NCI-H1105 treated with DMSO at 0.1 percent for 48 hours (cell line): ENCODE results near the gene SMARCA1.

ENCODE experiments used
- DNase-seq: peaks from one replicate; lab custom pipeline; 2025; lab: John Stamatoyannopoulos, UW

Gene SMARCA1

GRCh38 chrX:129529685-129530281 is 6.5 kb upstream of the SMARCA1 start:
- peak; percentile 85 for DNase-seq

GRCh38 chrX:129525896-129526295 is 2.6 kb upstream of the SMARCA1 start:
- DNase-seq: no peak

GRCh38 chrX:129525162-129525561 is 1.9 kb upstream of the SMARCA1 start:
- no peak for DNase-seq

- no peak for DNase-seq
Measured at GRCh38 chrX:129524250-129524850, 1.1 kb upstream of the SMARCA1 start.

- peak; percentile 18 for DNase-seq
Measured at GRCh38 chrX:129522184-129523078, 859 bp downstream of the SMARCA1 start.

- no peak for DNase-seq
Measured at GRCh38 chrX:129520151-129520550, 3.1 kb downstream of the SMARCA1 start.

- DNase-seq: no peak
Measured at GRCh38 chrX:129516402-129516801, 6.9 kb downstream of the SMARCA1 start.

GRCh38 chrX:129512409-129512808 is 10.9 kb downstream of the SMARCA1 start:
- no peak for DNase-seq

- DNase-seq: no peak
Measured at GRCh38 chrX:129511689-129512088, 11.6 kb downstream of the SMARCA1 start.

GRCh38 chrX:129510331-129510730 is 13.0 kb downstream of the SMARCA1 start:
- DNase-seq: no peak

GRCh38 chrX:129497146-129497843 is 26.0 kb downstream of the SMARCA1 start:
- DNase-seq: no peak

- no peak for DNase-seq
Measured at GRCh38 chrX:129496625-129497024, 26.7 kb downstream of the SMARCA1 start.

- no peak for DNase-seq
Measured at GRCh38 chrX:129495900-129496299, 27.4 kb downstream of the SMARCA1 start.

GRCh38 chrX:129494887-129495286 is 28.4 kb downstream of the SMARCA1 start:
- DNase-seq: no peak

- no peak for DNase-seq
Measured at GRCh38 chrX:129493643-129494042, 29.6 kb downstream of the SMARCA1 start.

- DNase-seq: no peak
Measured at GRCh38 chrX:129490330-129490729, 33.0 kb downstream of the SMARCA1 start.

- no peak for DNase-seq
Measured at GRCh38 chrX:129488359-129488758, 34.9 kb downstream of the SMARCA1 start.

- DNase-seq: no peak
Measured at GRCh38 chrX:129480889-129481288, 42.4 kb downstream of the SMARCA1 start.

- DNase-seq: no peak
Measured at GRCh38 chrX:129478516-129478915, 44.8 kb downstream of the SMARCA1 start.

- no peak for DNase-seq
Measured at GRCh38 chrX:129472116-129472515, 51.2 kb downstream of the SMARCA1 start.

- DNase-seq: peak; percentile 1
Measured at GRCh38 chrX:129462707-129463106, 60.6 kb downstream of the SMARCA1 start.

- no peak for DNase-seq
Measured at GRCh38 chrX:129461801-129462456, 61.4 kb downstream of the SMARCA1 start.
